ENCODE results near the gene VEGFB.

- TF ChIP-seq CTCF (IDR thresholded peaks at IDR 0.05) (no peak), POLR2AphosphoS5 (IDR thresholded peaks at IDR 0.05) (no peak), POLR2A (IDR thresholded peaks at IDR 0.05) (no peak), EP300 (IDR thresholded peaks at IDR 0.05) (no peak)
Measured at GRCh38 chr11:64259533-64260067, 25.2 kb downstream of the VEGFB start.
